ENCODE data around the gene VRK1.
"Not testable (repeated sequence)": the region's sequence is repeated elsewhere in the genome, so short reads cannot be mapped to it uniquely, and the experiment has no call there.

The VRK1 gene

DNA sequence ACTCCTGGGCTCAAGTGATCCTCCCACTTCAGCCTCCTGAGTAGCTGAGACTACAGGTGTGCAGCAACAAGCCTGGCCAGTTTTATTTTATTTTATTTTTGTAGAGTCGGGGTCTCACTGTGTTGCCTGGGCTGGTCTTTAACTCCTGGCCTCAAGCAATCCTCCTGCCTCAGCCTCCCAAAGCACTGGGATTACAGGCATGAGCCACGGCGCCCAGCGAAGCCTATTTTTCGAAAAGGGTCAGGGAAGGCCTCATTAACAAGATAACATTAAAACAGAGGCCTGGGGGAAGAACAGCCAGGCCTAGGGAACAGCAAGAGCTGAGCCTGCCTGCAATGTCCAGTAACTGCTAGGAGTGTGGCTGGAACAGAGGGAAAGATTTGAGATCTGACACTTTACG, 36.1 kb upstream of the VRK1 start:
- no peaks in the 10 kb centered on the region for H4K20me1 ChIP-seq (ENCODE audit: insufficient read depth, low read length)
- H3K36me3 ChIP-seq (ENCODE audit: insufficient read depth, low read length): no peaks in the 10 kb centered on the region
- H3K9ac ChIP-seq (ENCODE audit: low read depth, low read length): no peak overlapping the region
- H3K79me2 ChIP-seq (ENCODE audit: insufficient read depth, low read length): no peaks in the 10 kb centered on the region
- peaks cover 10% of the 10 kb centered on the region for H3K27me3 ChIP-seq (ENCODE audit: insufficient read depth, low read length, poor library complexity)
- DNase-seq: no peak
- no peak overlapping the region for H3K27ac ChIP-seq (ENCODE audit: low read length)
- H3K4me2 ChIP-seq (ENCODE audit: insufficient read depth, low read length): no peak overlapping the region
- no peak overlapping the region for H3K4me3 ChIP-seq (ENCODE audit: low read depth in 1 of 2, low read length in 2 of 2)
- H3K4me1 ChIP-seq (ENCODE audit: insufficient read depth, low read length): no peaks in the 10 kb centered on the region
- no peaks in the 10 kb centered on the region for H3K9me3 ChIP-seq (ENCODE audit: insufficient read depth, low read length, severe bottlenecking)
- ATAC-seq (ENCODE audit: insufficient read depth, low read depth): no peak
- no peak for TF ChIP-seq EZH2 (IDR thresholded peaks at IDR 0.05; ENCODE audit: borderline replicate concordance, low read depth, low read length, severe bottlenecking)
- H2AFZ ChIP-seq (ENCODE audit: low read depth, low read length): no peak overlapping the region

DNA sequence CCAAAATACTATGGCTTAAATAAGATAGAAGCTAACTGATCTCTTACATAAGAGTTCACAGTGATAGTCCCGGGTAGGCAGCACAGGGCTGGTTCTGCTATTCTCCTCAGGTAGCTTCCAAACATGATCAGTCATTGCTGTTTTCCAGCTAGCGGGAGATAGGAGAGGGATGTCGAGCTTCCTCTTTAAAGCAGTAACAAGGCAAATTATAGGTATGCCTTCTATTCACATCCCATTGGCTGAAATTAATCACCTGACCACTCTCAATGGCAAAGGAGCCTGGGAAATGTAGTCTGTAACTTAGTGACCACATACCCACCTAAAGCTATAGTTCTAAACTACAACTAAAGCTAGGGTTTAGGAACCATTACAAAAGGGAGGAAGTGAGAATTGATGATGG, 34.5 kb upstream of the VRK1 start:
- Histone ChIP-seq H3K27me3 (ENCODE audit: insufficient read depth, low read length, poor library complexity) (peaks cover 10% of the 10 kb centered on the region), H4K20me1 (ENCODE audit: insufficient read depth, low read length) (no peaks in the 10 kb centered on the region), H3K27ac (ENCODE audit: low read length) (no peak overlapping the region), H2AFZ (ENCODE audit: low read depth, low read length) (no peak overlapping the region), H3K4me1 (ENCODE audit: insufficient read depth, low read length) (no peaks in the 10 kb centered on the region), H3K4me3 (ENCODE audit: low read depth in 1 of 2, low read length in 2 of 2) (no peak overlapping the region), H3K4me2 (ENCODE audit: insufficient read depth, low read length) (no peak overlapping the region), H3K36me3 (ENCODE audit: insufficient read depth, low read length) (no peaks in the 10 kb centered on the region), H3K9ac (ENCODE audit: low read depth, low read length) (no peak overlapping the region), H3K9me3 (ENCODE audit: insufficient read depth, low read length, severe bottlenecking) (no peaks in the 10 kb centered on the region), H3K79me2 (ENCODE audit: insufficient read depth, low read length) (no peaks in the 10 kb centered on the region)
- TF ChIP-seq EZH2 (IDR thresholded peaks at IDR 0.05; ENCODE audit: borderline replicate concordance, low read depth, low read length, severe bottlenecking): no peak
- TF ChIP-seq, protein P1, sequence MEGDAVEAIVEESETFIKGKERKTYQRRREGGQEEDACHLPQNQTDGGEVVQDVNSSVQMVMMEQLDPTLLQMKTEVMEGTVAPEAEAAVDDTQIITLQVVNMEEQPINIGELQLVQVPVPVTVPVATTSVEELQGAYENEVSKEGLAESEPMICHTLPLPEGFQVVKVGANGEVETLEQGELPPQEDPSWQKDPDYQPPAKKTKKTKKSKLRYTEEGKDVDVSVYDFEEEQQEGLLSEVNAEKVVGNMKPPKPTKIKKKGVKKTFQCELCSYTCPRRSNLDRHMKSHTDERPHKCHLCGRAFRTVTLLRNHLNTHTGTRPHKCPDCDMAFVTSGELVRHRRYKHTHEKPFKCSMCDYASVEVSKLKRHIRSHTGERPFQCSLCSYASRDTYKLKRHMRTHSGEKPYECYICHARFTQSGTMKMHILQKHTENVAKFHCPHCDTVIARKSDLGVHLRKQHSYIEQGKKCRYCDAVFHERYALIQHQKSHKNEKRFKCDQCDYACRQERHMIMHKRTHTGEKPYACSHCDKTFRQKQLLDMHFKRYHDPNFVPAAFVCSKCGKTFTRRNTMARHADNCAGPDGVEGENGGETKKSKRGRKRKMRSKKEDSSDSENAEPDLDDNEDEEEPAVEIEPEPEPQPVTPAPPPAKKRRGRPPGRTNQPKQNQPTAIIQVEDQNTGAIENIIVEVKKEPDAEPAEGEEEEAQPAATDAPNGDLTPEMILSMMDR (IDR thresholded peaks at IDR 0.05; ENCODE audit: borderline replicate concordance, extremely low read depth, low read length, poor library complexity, severe bottlenecking): no peak
- ATAC-seq (ENCODE audit: insufficient read depth, low read depth) (peak; percentile 87), DNase-seq (peak; percentile 17)

DNA sequence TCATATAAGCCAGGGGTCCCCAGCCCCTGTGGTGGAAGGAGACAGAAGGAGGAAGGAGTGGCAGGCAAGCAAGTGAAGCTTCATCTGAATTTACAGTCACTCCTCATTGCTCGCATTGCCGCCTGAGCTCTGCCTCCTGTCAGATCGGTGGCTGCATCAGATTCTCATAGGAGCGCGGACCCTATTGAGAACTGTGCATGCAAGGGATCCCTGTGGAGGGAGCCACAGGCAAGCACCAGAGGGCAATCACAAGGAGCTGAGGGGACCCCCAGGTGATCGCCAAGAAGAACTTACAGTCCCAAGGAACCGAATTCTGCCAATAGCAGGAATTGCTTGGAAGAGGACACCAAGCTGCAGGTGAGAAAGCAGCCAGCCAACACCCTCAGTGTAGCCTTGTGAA, 33.2 kb upstream of the VRK1 start:
- no peak overlapping the region for H3K27ac ChIP-seq (ENCODE audit: low read length)
- H3K9ac ChIP-seq (ENCODE audit: low read depth, low read length): no peak overlapping the region
- H3K9me3 ChIP-seq (ENCODE audit: insufficient read depth, low read length, severe bottlenecking): no peaks in the 10 kb centered on the region
- H3K79me2 ChIP-seq (ENCODE audit: insufficient read depth, low read length): no peaks in the 10 kb centered on the region
- TF ChIP-seq EZH2 (IDR thresholded peaks at IDR 0.05; ENCODE audit: borderline replicate concordance, low read depth, low read length, severe bottlenecking): no peak
- TF ChIP-seq, protein P1 (IDR thresholded peaks at IDR 0.05; ENCODE audit: borderline replicate concordance, extremely low read depth, low read length, poor library complexity, severe bottlenecking): no peak
- DNase-seq (no peak), ATAC-seq (ENCODE audit: insufficient read depth, low read depth) (no peak)
- H2AFZ ChIP-seq (ENCODE audit: low read depth, low read length): no peak overlapping the region
- H3K4me3 ChIP-seq (ENCODE audit: low read depth in 1 of 2, low read length in 2 of 2): no peak overlapping the region
- H3K36me3 ChIP-seq (ENCODE audit: insufficient read depth, low read length): no peaks in the 10 kb centered on the region
- no peaks in the 10 kb centered on the region for H4K20me1 ChIP-seq (ENCODE audit: insufficient read depth, low read length)
- peaks cover 10% of the 10 kb centered on the region for H3K27me3 ChIP-seq (ENCODE audit: insufficient read depth, low read length, poor library complexity)
- no peaks in the 10 kb centered on the region for H3K4me1 ChIP-seq (ENCODE audit: insufficient read depth, low read length)
- H3K4me2 ChIP-seq (ENCODE audit: insufficient read depth, low read length): no peak overlapping the region

DNA sequence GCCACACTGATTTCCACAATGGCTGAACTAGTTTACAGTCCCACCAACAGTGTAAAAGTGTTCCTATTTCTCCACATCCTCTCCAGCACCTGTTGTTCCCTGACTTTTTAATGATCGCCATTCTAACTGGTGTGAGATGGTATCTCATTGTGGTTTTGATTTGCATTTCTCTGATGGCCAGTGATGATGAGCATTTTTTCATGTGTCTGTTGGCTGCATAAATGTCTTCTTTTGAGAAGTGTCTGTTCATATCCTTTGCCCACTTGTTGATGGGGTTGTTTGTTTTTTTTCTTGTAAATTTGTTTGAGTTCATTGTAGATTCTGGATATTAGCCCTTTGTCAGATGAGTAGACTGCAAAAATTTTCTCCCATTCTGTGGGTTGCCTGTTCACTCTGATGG, 32.0 kb upstream of the VRK1 start:
- DNase-seq; H4K20me1 ChIP-seq (ENCODE audit: insufficient read depth, low read length); H3K27me3 ChIP-seq (ENCODE audit: insufficient read depth, low read length, poor library complexity); H3K4me1 ChIP-seq (ENCODE audit: insufficient read depth, low read length); H3K36me3 ChIP-seq (ENCODE audit: insufficient read depth, low read length); H3K4me2 ChIP-seq (ENCODE audit: insufficient read depth, low read length); H3K9me3 ChIP-seq (ENCODE audit: insufficient read depth, low read length, severe bottlenecking); H3K27ac ChIP-seq (ENCODE audit: low read length); H3K4me3 ChIP-seq (ENCODE audit: low read depth in 1 of 2, low read length in 2 of 2); H3K79me2 ChIP-seq (ENCODE audit: insufficient read depth, low read length); H3K9ac ChIP-seq (ENCODE audit: low read depth, low read length); H2AFZ ChIP-seq (ENCODE audit: low read depth, low read length); ATAC-seq (ENCODE audit: insufficient read depth, low read depth): not testable (repeated sequence)

Measured in DND-41 (cell line).